Measurements from ENCODE around the gene REEP5. TPM values are rescaled to one million over a fixed set of nuclear protein-coding genes. Genes with fewer than 3 reads are reported as not detected.

REEP5 gene
- total and polyA plus RNA-seq, 2 of the 13 experiments (the other 11 are each of a cell fraction or from before 2014, with no cell fraction given) = 49.4 to 239 TPM

GRCh38 chr5:112968411-112969106, 46.5 kb upstream of the REEP5 start (continued):
- TF ChIP-seq ARID5B (CRISPR knock-in tag; IDR thresholded peaks at IDR 0.05) (peak; percentile 93), PREB (CRISPR knock-in tag; IDR thresholded peaks at IDR 0.05) (no peak), KLF6 (CRISPR knock-in tag; IDR thresholded peaks at IDR 0.05) (0 out of 2 replicates have a peak, but pooled peaks have one; percentile 29), ZNF580 (CRISPR knock-in tag; IDR thresholded peaks at IDR 0.05; ENCODE audit: borderline replicate concordance, low read depth) (peak; percentile 36; the same call in 1 of the 2 replicates), NCOA1 (CRISPR knock-in tag; IDR thresholded peaks at IDR 0.05) (no peak), ZBTB7A (CRISPR knock-in tag; IDR thresholded peaks at IDR 0.05) (no peak), FOXP1 (IDR thresholded peaks at IDR 0.05) (no peak), FOXP1 (CRISPR knock-in tag; IDR thresholded peaks at IDR 0.05) (peak; percentile 67; the same call in 1 of the 2 replicates), TFE3 (CRISPR knock-in tag; IDR thresholded peaks at IDR 0.05) (peak; percentile 71; the same call in 1 of the 2 replicates), ARNTL (CRISPR knock-in tag; IDR thresholded peaks at IDR 0.05) (no peak), KLF11 (CRISPR knock-in tag; IDR thresholded peaks at IDR 0.05) (0 out of 2 replicates have a peak, but pooled peaks have one; percentile 57), ZNF710 (CRISPR knock-in tag; IDR thresholded peaks at IDR 0.05; ENCODE audit: borderline replicate concordance) (no peak), ZNF558 (CRISPR knock-in tag; IDR thresholded peaks at IDR 0.05; ENCODE audit: borderline replicate concordance) (no peak), FOXK2 (IDR thresholded peaks at IDR 0.05) (no peak), ZBTB37 (CRISPR knock-in tag; IDR thresholded peaks at IDR 0.05) (no peak), ZNF12 (CRISPR knock-in tag; IDR thresholded peaks at IDR 0.05) (peak; percentile 84), U2AF1 (optimal IDR thresholded peaks at IDR 0.05; ENCODE audit: low read depth, low read length) (no peak), ZNF747 (CRISPR knock-in tag; IDR thresholded peaks at IDR 0.05; ENCODE audit: borderline replicate concordance) (no peak), SMARCE1 (IDR thresholded peaks at IDR 0.05; ENCODE audit: borderline replicate concordance) (no peak), EZH2 (conservative IDR thresholded peaks at IDR 0.05; ENCODE audit: low read depth, low read length) (no peak), PLRG1 (conservative IDR thresholded peaks at IDR 0.05) (no peak), HIVEP1 (CRISPR knock-in tag; IDR thresholded peaks at IDR 0.05) (no peak)
